HG03520 (cell line): Measurements from ENCODE around the gene KRT82.
"Not testable (repeated sequence)": the region's sequence is repeated elsewhere in the genome, so short reads cannot be mapped to it uniquely, and the experiment has no call there.

Experiments used
- ATAC-seq: cut with Tn5 transposase; IDR thresholded peaks from one replicate; pipeline ENCODE4 v1.9.1; 2021; ENCODE audit warnings: mild to moderate bottlenecking, moderate library complexity; ENCODE audit not compliant: unreplicated experiment

Gene KRT82

GRCh38 chr12:52346593-52346992 lies 59.5 kb downstream of the KRT82 start:
- no peak for ATAC-seq

DNA sequence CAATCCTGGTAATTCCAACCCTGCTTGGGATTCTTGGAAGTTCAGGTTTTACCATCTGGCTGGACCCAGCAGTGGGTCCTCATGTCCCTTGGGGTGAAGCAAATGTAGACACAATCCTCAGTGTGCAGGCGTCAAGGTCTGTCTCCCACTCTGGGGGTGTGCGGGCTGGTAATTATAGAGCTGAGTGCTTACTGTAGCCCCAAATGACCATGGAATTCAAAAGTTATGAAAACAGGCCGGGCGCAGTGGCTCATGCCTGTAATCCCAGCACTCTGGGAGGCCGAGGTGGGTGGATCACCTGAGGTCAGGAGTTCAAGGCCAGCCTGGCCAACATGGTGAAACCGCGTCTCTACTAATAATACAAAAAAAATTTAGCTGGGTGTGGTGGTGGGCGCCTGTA lies 61.1 kb downstream of the KRT82 start:
- not testable (repeated sequence) for ATAC-seq

GRCh38 chr12:52344111-52344510 lies 62.0 kb downstream of the KRT82 start:
- no peak for ATAC-seq
